Spleen (tissue), 11 donors: Measurements from ENCODE around the gene ACOXL. TPM values are rescaled to one million over a fixed set of nuclear protein-coding genes. Genes with fewer than 3 reads are reported as not detected.
A peak's percentile ranks its signal among the peaks of the same experiment; 100 is the strongest.

ENCODE experiments used
- DNase-seq: peaks from one replicate; pipeline ENCODE4 v3.0.0-alpha.2; 2020
- H3K27ac ChIP-seq, 8 donors: fragments of 200-600 bp; sonication (generic) in 7 of 8; 1 replicate in 4 of 8; 2 replicates in 4 of 8; pipeline versions ENCODE4 v1.5.0 to v1.8.0; 2016 to 2021; ENCODE audit warnings: inconsistent platforms in 4 of 8, mild to moderate bottlenecking in 4 of 8, moderate library complexity in 1 of 8
- H3K27me3 ChIP-seq, 7 donors: fragments of 200-600 bp; sonication (generic) in 6 of 7; replicated peaks in 1 of 7; 1 replicate in 4 of 7; 2 replicates in 3 of 7; pipeline versions ENCODE4 v1.5.0 to v1.8.0; 2016 to 2021; ENCODE audit warnings: inconsistent platforms in 3 of 7, mild to moderate bottlenecking in 1 of 7
- H3K36me3 ChIP-seq, 6 donors: fragments of 200-600 bp; sonication (generic) in 5 of 6; 1 replicate in 4 of 6; 2 replicates in 2 of 6; pipeline versions ENCODE4 v1.5.0 to v1.8.0; 2016 to 2021; ENCODE audit warnings: inconsistent platforms in 2 of 6
- H3K4me1 ChIP-seq, 6 donors: fragments of 200-600 bp; sonication (generic) in 5 of 6; 1 replicate in 3 of 6; 2 replicates in 3 of 6; pipeline versions ENCODE4 v1.5.0 to v1.8.0; 2016 to 2021; ENCODE audit warnings: inconsistent platforms in 3 of 6
- H3K4me3 ChIP-seq, 8 donors: fragments of 200-600 bp; sonication (generic) in 7 of 8; 1 replicate in 4 of 8; 2 replicates in 4 of 8; pipeline versions ENCODE4 v1.5.0 to v1.8.0; 2016 to 2021; ENCODE audit warnings: inconsistent platforms in 4 of 8, mild to moderate bottlenecking in 4 of 8, moderate library complexity in 2 of 8
- H3K9me3 ChIP-seq, 8 donors: fragments of 200-600 bp; sonication (generic) in 7 of 8; 1 replicate in 4 of 8; 2 replicates in 4 of 8; pipeline versions ENCODE4 v1.5.0 to v1.8.0; 2016 to 2021; ENCODE audit warnings: inconsistent platforms in 4 of 8
- CTCF ChIP-seq, 11 experiments: fragments of 200-600 bp in 7 of 11; fragments of 450-650 bp in 4 of 11; sonication (generic) in 4 of 11; IDR thresholded peaks in 8 of 11; conservative IDR thresholded peaks in 3 of 11; 1 replicate in 7 of 11; 2 replicates in 4 of 11; pipeline versions ENCODE4 v1.4.0 to v1.8.0; 2016 to 2021; ENCODE audit warnings: antibody characterized with exemption in 11 of 11, inconsistent platforms in 4 of 11, mild to moderate bottlenecking in 1 of 11
- POLR2A ChIP-seq, 3 donors: fragments of 450-650 bp; IDR thresholded peaks; one replicate each; pipeline ENCODE4 v1.5.1; 2017; ENCODE audit warnings: antibody characterized with exemption in 3 of 3, mild to moderate bottlenecking in 1 of 3
- POLR2AphosphoS5 ChIP-seq, 3 donors: sonication (generic); formaldehyde crosslinking; IDR thresholded peaks; one replicate each; pipeline ENCODE4 v1.5.1; 2017; ENCODE audit warnings: antibody characterized with exemption in 3 of 3
- WGBS, 5 donors: extraction: QIAGEN DNeasy Blood & Tissue Kit in 3 of 5; methylation state at CpG; one replicate each; pipeline versions ENCODE4 v1.1.5 to v1.1.7; 2013 to 2018; 5-methylcytosine and 5-hydroxymethylcytosine counted together
- intact Hi-C: fragments of 100-400 bp; cut with DNase I; formaldehyde crosslinking; loops from one replicate; pipeline ENCODE4 v1.15.0; 2023; ENCODE audit warnings: low total_unique reads
- polyA plus RNA-seq, 3 donors: library from polyadenylated mRNA; stranded (reverse); fragments of 200-250 nt; gene quantifications; one replicate each; pipeline ENCODE4 v1.2.1, GENCODE V29; 2013
- total RNA-seq, 7 donors: library from RNA; depleted of rRNA in 3 of 7; stranded (reverse); fragments of >200 nt in 3 of 7; fragmentation: NEBNext Ultra II Directional in 4 of 7; extraction: Animal tissue kit (Norgen Biotek cat#: 25700) in 4 of 7; gene quantifications; one replicate each; pipeline versions ENCODE4 v1.1.0 to v1.2.1, GENCODE V29; 2016 to 2021
- donor health status: healthy with polysubstance abuse.
- donor health status: DM: no; HTN: no; CAD: no; lungs with moderate emphysema.
- donor health status: DM: no; HTN: no; CAD: no.
- donor health status: Bipolar disorder and iron deficiency.
- donor health status: healthy.
- donor health status: DM: no; HTN: no; CAD: no.
- donor health status: DM: yes; HTN: yes; CAD: no.

The ACOXL gene
- total and polyA plus RNA-seq, 10 donors: 0.04 to 1.0 (median 0.66) TPM

- no peak for DNase-seq
- peaks cover 0 to 25% (median 3%) of the 10 kb centered on the region in 6 donors for H3K4me1 ChIP-seq
- intact Hi-C loops: no loop called here
- H3K27ac ChIP-seq: no peak overlapping the region
- no peaks in the 10 kb centered on the region for H3K36me3 ChIP-seq
- no peaks in the 10 kb centered on the region for H3K9me3 ChIP-seq
- no peaks in the 10 kb centered on the region for H3K27me3 ChIP-seq
- TF ChIP-seq POLR2A (IDR thresholded peaks at IDR 0.05) (no peak), POLR2AphosphoS5 (IDR thresholded peaks at IDR 0.05) (no peak), CTCF (IDR thresholded peaks at IDR 0.05 in 8 of 11, conservative IDR thresholded peaks at IDR 0.05 in 3 of 11) (no peak)
- WGBS, 5 donors: 69 to 80% (median 70%) methylated on average over 8 of the region's 8 CpGs
- H3K4me3 ChIP-seq: no peak overlapping the region
These were observed 111.7 kb downstream of the ACOXL start for GRCh38 chr2:110843959-110844510.

GRCh38 chr2:110847651-110848050 lies 115.3 kb downstream of the ACOXL start:
- DNase-seq: no peak
- Histone ChIP-seq H3K36me3 (no peaks in the 10 kb centered on the region), H3K4me3 (no peak overlapping the region), H3K27me3 (no peaks in the 10 kb centered on the region), H3K27ac (peak overlapping the region in 1 of 8 donors; percentile 16), H3K9me3 (no peaks in the 10 kb centered on the region), H3K4me1 (peaks cover 0 to 40% (median 13%) of the 10 kb centered on the region in 6 donors)
- intact Hi-C loops: no loop called here
- TF ChIP-seq CTCF (IDR thresholded peaks at IDR 0.05 in 8 of 11, conservative IDR thresholded peaks at IDR 0.05 in 3 of 11) (no peak), POLR2AphosphoS5 (IDR thresholded peaks at IDR 0.05) (no peak), POLR2A (IDR thresholded peaks at IDR 0.05) (no peak)
- 83 to 89% (median 84%) methylated on average over 9 of the region's 9 CpGs for WGBS, 5 donors

- intact Hi-C loops: no loop called here
- Histone ChIP-seq H3K4me3 (no peak overlapping the region), H3K27ac (no peak overlapping the region), H3K36me3 (no peaks in the 10 kb centered on the region), H3K9me3 (no peaks in the 10 kb centered on the region), H3K27me3 (no peaks in the 10 kb centered on the region), H3K4me1 (peaks cover 0 to 44% (median 17%) of the 10 kb centered on the region in 6 donors)
- no peak for TF ChIP-seq POLR2AphosphoS5 (IDR thresholded peaks at IDR 0.05)
- no peak for TF ChIP-seq POLR2A (IDR thresholded peaks at IDR 0.05)
- TF ChIP-seq CTCF (IDR thresholded peaks at IDR 0.05 in 8 of 11, conservative IDR thresholded peaks at IDR 0.05 in 3 of 11): no peak
- no peak for DNase-seq
- 90 to 93% (median 93%) methylated on average over 2 of the region's 2 CpGs for WGBS, 5 donors
These were observed 115.7 kb downstream of the ACOXL start for GRCh38 chr2:110848071-110848470.

- Histone ChIP-seq H3K27ac (no peak overlapping the region), H3K4me3 (no peak overlapping the region), H3K27me3 (no peaks in the 10 kb centered on the region), H3K4me1 (peaks cover 0 to 47% (median 20%) of the 10 kb centered on the region in 6 donors), H3K36me3 (no peaks in the 10 kb centered on the region), H3K9me3 (no peaks in the 10 kb centered on the region)
- intact Hi-C loops: no loop called here
- TF ChIP-seq CTCF (IDR thresholded peaks at IDR 0.05 in 8 of 11, conservative IDR thresholded peaks at IDR 0.05 in 3 of 11) (no peak), POLR2A (IDR thresholded peaks at IDR 0.05) (no peak), POLR2AphosphoS5 (IDR thresholded peaks at IDR 0.05) (no peak)
- DNase-seq: no peak
- 71 to 90% (median 79%) methylated on average over 13 of the region's 13 CpGs for WGBS, 5 donors
These were observed 116.2 kb downstream of the ACOXL start for GRCh38 chr2:110848519-110849030.
